Skeletal muscle satellite cell (primary cell): ENCODE results near the gene AKT2.

ENCODE experiments used
- H3K27me3 ChIP-seq: 2 replicates; pipeline ENCODE4 v1.7.0; 2013; ENCODE audit warnings: low read length; ENCODE audit not compliant: control insufficient read depth, insufficient read depth
- H3K36me3 ChIP-seq: 2 replicates; pipeline ENCODE4 v1.7.0; 2013; ENCODE audit warnings: mild to moderate bottlenecking, control low read depth, low read length; ENCODE audit not compliant: insufficient read depth
- H3K4me1 ChIP-seq: 2 replicates; pipeline ENCODE4 v1.7.0; 2013; ENCODE audit warnings: low read length; ENCODE audit not compliant: control insufficient read depth, insufficient read depth
- H3K4me2 ChIP-seq: 2 replicates; pipeline ENCODE4 v1.7.0; 2013; ENCODE audit warnings: mild to moderate bottlenecking, low read length
- H3K4me3 ChIP-seq: 2 replicates; pipeline ENCODE4 v1.7.0; 2013; ENCODE audit warnings: low read length
- H3K9ac ChIP-seq: 2 replicates; pipeline ENCODE4 v1.7.0; 2013; ENCODE audit warnings: mild to moderate bottlenecking, low read depth, low read length, moderate library complexity
- H3K9me3 ChIP-seq: replicated peaks from 2 replicates; pipeline ENCODE4 v1.7.0; 2013; ENCODE audit warnings: mild to moderate bottlenecking, control low read depth, low read length

The AKT2 gene

GRCh38 chr19:40298026-40298425 is 12.9 kb upstream of the AKT2 start:
- Histone ChIP-seq H3K4me2 (no peak overlapping the region), H3K9ac (no peak overlapping the region), H3K36me3 (peaks cover 3% of the 10 kb centered on the region), H3K4me3 (no peak overlapping the region), H3K27me3 (no peaks in the 10 kb centered on the region), H3K4me1 (no peaks in the 10 kb centered on the region), H3K9me3 (no peaks in the 10 kb centered on the region)

GRCh38 chr19:40294560-40294959 is 9.4 kb upstream of the AKT2 start:
- no peaks in the 10 kb centered on the region for H3K27me3 ChIP-seq
- H3K4me2 ChIP-seq = no peak overlapping the region
- H3K36me3 ChIP-seq = peaks cover 3% of the 10 kb centered on the region
- H3K9ac ChIP-seq = no peak overlapping the region
- H3K9me3 ChIP-seq = no peaks in the 10 kb centered on the region
- H3K4me3 ChIP-seq = no peak overlapping the region
- H3K4me1 ChIP-seq = no peaks in the 10 kb centered on the region

- peaks cover 36% of the 10 kb centered on the region for H3K4me1 ChIP-seq
- H3K27me3 ChIP-seq = no peaks in the 10 kb centered on the region
- peaks cover 5% of the 10 kb centered on the region for H3K36me3 ChIP-seq
- H3K4me2 ChIP-seq = no peak overlapping the region
- H3K4me3 ChIP-seq = no peak overlapping the region
- peak overlapping the region; percentile 86 for H3K9ac ChIP-seq
- no peaks in the 10 kb centered on the region for H3K9me3 ChIP-seq
These were observed 1.9 kb upstream of the AKT2 start for GRCh38 chr19:40286971-40287421.

- H3K9me3 ChIP-seq = no peaks in the 10 kb centered on the region
- peaks cover 42% of the 10 kb centered on the region for H3K4me1 ChIP-seq
- peak overlapping the region; percentile 86 for H3K9ac ChIP-seq
- peak overlapping the region; percentile 44 for H3K4me3 ChIP-seq
- H3K36me3 ChIP-seq = peaks cover 6% of the 10 kb centered on the region
- H3K4me2 ChIP-seq = peak overlapping the region; percentile 87
- H3K27me3 ChIP-seq = no peaks in the 10 kb centered on the region
These were observed 1.3 kb upstream of the AKT2 start for GRCh38 chr19:40286235-40286970.

GRCh38 chr19:40285353-40286234 is 449 bp upstream of the AKT2 start:
- H3K9ac ChIP-seq = peak overlapping the region; percentile 90
- peak overlapping the region; percentile 86 for H3K4me3 ChIP-seq
- H3K27me3 ChIP-seq = no peaks in the 10 kb centered on the region
- peaks cover 44% of the 10 kb centered on the region for H3K4me1 ChIP-seq
- H3K4me2 ChIP-seq = peak overlapping the region; percentile 87
- H3K36me3 ChIP-seq = peaks cover 6% of the 10 kb centered on the region
- H3K9me3 ChIP-seq = no peaks in the 10 kb centered on the region

GRCh38 chr19:40284251-40284500 is 969 bp downstream of the AKT2 start:
- Histone ChIP-seq H3K36me3 (peaks cover 6% of the 10 kb centered on the region), H3K9me3 (no peaks in the 10 kb centered on the region), H3K4me1 (peaks cover 50% of the 10 kb centered on the region), H3K27me3 (no peaks in the 10 kb centered on the region), H3K9ac (peak overlapping the region; percentile 90), H3K4me2 (peak overlapping the region; percentile 92), H3K4me3 (peak overlapping the region; percentile 86)

- H3K4me3 ChIP-seq = peak overlapping the region; percentile 86
- no peaks in the 10 kb centered on the region for H3K27me3 ChIP-seq
- peak overlapping the region; percentile 90 for H3K9ac ChIP-seq
- no peaks in the 10 kb centered on the region for H3K9me3 ChIP-seq
- peaks cover 6% of the 10 kb centered on the region for H3K36me3 ChIP-seq
- H3K4me1 ChIP-seq = peaks cover 55% of the 10 kb centered on the region
- peak overlapping the region; percentile 92 for H3K4me2 ChIP-seq
These were observed 1.5 kb downstream of the AKT2 start for GRCh38 chr19:40283414-40284250.

GRCh38 chr19:40282920-40283319 is 2.2 kb downstream of the AKT2 start:
- H3K9me3 ChIP-seq = no peaks in the 10 kb centered on the region
- H3K4me3 ChIP-seq = peak overlapping the region; percentile 86
- H3K9ac ChIP-seq = peak overlapping the region; percentile 90
- H3K4me2 ChIP-seq = peak overlapping the region; percentile 92
- peaks cover 61% of the 10 kb centered on the region for H3K4me1 ChIP-seq
- no peaks in the 10 kb centered on the region for H3K27me3 ChIP-seq
- H3K36me3 ChIP-seq = peaks cover 6% of the 10 kb centered on the region

GRCh38 chr19:40282209-40282580 is 3.0 kb downstream of the AKT2 start:
- Histone ChIP-seq H3K4me1 (peaks cover 61% of the 10 kb centered on the region), H3K4me2 (no peak overlapping the region), H3K9ac (no peak overlapping the region), H3K4me3 (no peak overlapping the region), H3K9me3 (no peaks in the 10 kb centered on the region), H3K36me3 (peaks cover 6% of the 10 kb centered on the region), H3K27me3 (no peaks in the 10 kb centered on the region)

- H3K4me3 ChIP-seq = no peak overlapping the region
- no peak overlapping the region for H3K9ac ChIP-seq
- H3K36me3 ChIP-seq = peaks cover 6% of the 10 kb centered on the region
- H3K9me3 ChIP-seq = no peaks in the 10 kb centered on the region
- H3K27me3 ChIP-seq = no peaks in the 10 kb centered on the region
- peaks cover 58% of the 10 kb centered on the region for H3K4me1 ChIP-seq
- no peak overlapping the region for H3K4me2 ChIP-seq
These were observed 3.5 kb downstream of the AKT2 start for GRCh38 chr19:40281381-40282208.
